Adrenal gland (tissue), 12 donors: ENCODE measurements around the gene HMCN2. TPM values are rescaled to one million over a fixed set of nuclear protein-coding genes. Genes with fewer than 3 reads are reported as not detected.

ENCODE experiments used
- DNase-seq, 7 donors: peaks; one replicate each; pipeline ENCODE4 v3.0.0-alpha.2; 2019 to 2020
- H3K27ac ChIP-seq, 5 donors: fragments of 200-600 bp; sonication (generic) in 4 of 5; 1 replicate in 3 of 5; 2 replicates in 2 of 5; pipeline versions ENCODE4 v1.5.1 to v1.8.0; 2016 to 2020; ENCODE audit warnings: mild to moderate bottlenecking in 1 of 5
- H3K27me3 ChIP-seq: fragments of 200-600 bp; 2 replicates; pipeline ENCODE4 v1.8.0; 2021
- H3K36me3 ChIP-seq, 2 donors: fragments of 200-600 bp; replicated peaks in 1 of 2; 1 replicate in 1 of 2; 2 replicates in 1 of 2; pipeline versions ENCODE4 v1.5.1 to v1.8.0; 2018 to 2022
- H3K4me1 ChIP-seq, 2 donors: fragments of 200-600 bp; replicated peaks in 1 of 2; 1 replicate in 1 of 2; 2 replicates in 1 of 2; pipeline versions ENCODE4 v1.5.1 to v1.8.0; 2018 to 2021
- H3K4me3 ChIP-seq, 4 donors: fragments of 200-600 bp; sonication (generic) in 3 of 4; one replicate each; pipeline ENCODE4 v1.5.1; 2016 to 2018
- H3K9me3 ChIP-seq, 3 donors: fragments of 200-600 bp; sonication (generic) in 1 of 3; replicated peaks in 1 of 3; 1 replicate in 2 of 3; 2 replicates in 1 of 3; pipeline versions ENCODE4 v1.5.1 to v1.8.0; 2016 to 2021
- CTCF ChIP-seq, 6 experiments: fragments of 450-650 bp in 4 of 6; fragments of 200-600 bp in 2 of 6; sonication (generic) in 1 of 6; IDR thresholded peaks; 1 replicate in 5 of 6; 2 replicates in 1 of 6; pipeline versions ENCODE4 v1.5.1 to v1.8.0; 2016 to 2021; ENCODE audit warnings: antibody characterized with exemption in 6 of 6, mild to moderate bottlenecking in 2 of 6, moderate library complexity in 1 of 6
- POLR2A ChIP-seq, 2 donors: fragments of 450-650 bp; IDR thresholded peaks; one replicate each; pipeline ENCODE4 v1.6.1; 2017; ENCODE audit warnings: antibody characterized with exemption in 2 of 2, mild to moderate bottlenecking in 2 of 2, moderate library complexity in 1 of 2
- WGBS, 4 donors: extraction: QIAGEN DNeasy Blood & Tissue Kit in 2 of 4; methylation state at CpG; one replicate each; pipeline versions ENCODE4 v1.1.5 to v1.1.7; 2013 to 2017; 5-methylcytosine and 5-hydroxymethylcytosine counted together
- intact Hi-C, 2 donors: fragments of 100-400 bp; cut with DNase I; formaldehyde crosslinking; loops; one replicate each; pipeline versions ENCODE4 v1.14.1 to v1.15.0; 2022 to 2023
- polyA plus RNA-seq, 3 donors: library from polyadenylated mRNA; stranded (reverse); fragments of 200-250 nt in 2 of 3; fragments of 350-450 nt in 1 of 3; fragmentation: Illumina TruSeq in 1 of 3; extraction: RNeasy Lipid Tissue Mini Kit (QIAGEN cat#74804) in 1 of 3; gene quantifications; one replicate each; pipeline ENCODE4 v1.2.3, GENCODE V29; 2013 to 2014
- small RNA-seq, 2 donors: library from RNA; depleted of rRNA; stranded (forward); fragments of <200 nt; gene quantifications; one replicate each; pipeline ENCODE3, GENCODE V24; 2016
- total RNA-seq, 9 donors: library from RNA; depleted of rRNA in 4 of 9; stranded (reverse); fragments of >200 nt in 4 of 9; fragments of 120-200 nt in 1 of 9; fragmentation: NEBNext Ultra II Directional in 1 of 9; extraction: Animal tissue kit (Norgen Biotek cat#: 25700) in 1 of 9; gene quantifications; one replicate each; pipeline versions ENCODE4 v1.1.0 to v1.2.4, GENCODE V29; 2013 to 2023
- donor health status: healthy with polysubstance abuse.
- donor health status: Bipolar disorder and iron deficiency.
- donor health status: DM: yes; HTN: yes; CAD: no.
- donor health status: DM: no; HTN: no; CAD: no.
- donor health status: DM: no; HTN: no; CAD: no.
- donor health status: DM: yes; HTN: yes; CAD: no.

The HMCN2 gene
- total and polyA plus RNA-seq, 12 donors = 0.05 to 25.8 (median 0.42) TPM; not detected in 1

DNA sequence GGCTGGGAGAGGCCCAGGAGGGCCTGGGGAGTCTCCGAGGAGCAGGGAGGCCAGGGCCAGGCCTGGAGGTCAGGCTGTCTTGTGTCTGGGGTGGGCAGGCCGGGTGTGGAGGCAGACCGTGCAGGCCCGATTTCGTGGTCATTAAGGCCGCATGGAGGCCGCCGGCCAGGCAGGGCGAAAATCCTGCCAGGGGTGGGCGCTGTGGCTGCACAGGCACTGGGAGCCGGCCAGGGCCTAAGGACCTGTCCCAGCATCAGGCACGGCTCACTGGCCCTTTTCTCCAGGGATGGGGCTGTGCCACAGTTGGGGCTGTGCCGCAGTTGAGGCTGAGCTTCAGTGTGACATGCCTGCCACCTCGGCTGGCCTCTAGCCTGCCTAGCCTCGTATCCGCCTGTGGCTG is 215.1 kb downstream of the HMCN2 start:
- no peaks in the 10 kb centered on the region for H3K4me1 ChIP-seq
- no peaks in the 10 kb centered on the region for H3K36me3 ChIP-seq
- no peaks in the 10 kb centered on the region for H3K27me3 ChIP-seq
- H3K4me3 ChIP-seq = no peak overlapping the region
- no peak for DNase-seq
- TF ChIP-seq POLR2A (IDR thresholded peaks at IDR 0.05) = no peak
- H3K27ac ChIP-seq = no peak overlapping the region
- no peaks in the 10 kb centered on the region for H3K9me3 ChIP-seq
- 85 to 91% (median 87%) methylated on average over 8 to 16 of the region's 16 CpGs for WGBS, 4 donors
- intact Hi-C loops = no loop called here

- intact Hi-C loops = no loop called here
- Histone ChIP-seq H3K27ac (no peak overlapping the region), H3K27me3 (no peaks in the 10 kb centered on the region), H3K4me1 (no peaks in the 10 kb centered on the region), H3K36me3 (no peaks in the 10 kb centered on the region), H3K9me3 (no peaks in the 10 kb centered on the region), H3K4me3 (no peak overlapping the region)
- no peak for TF ChIP-seq POLR2A (IDR thresholded peaks at IDR 0.05)
- WGBS, 4 donors = 76 to 85% (median 79%) methylated on average over 5 of the region's 5 CpGs
- DNase-seq = no peak
These were observed 216.9 kb downstream of the HMCN2 start for GRCh38 chr9:130482463-130482862.

- Histone ChIP-seq H3K9me3 (no peaks in the 10 kb centered on the region), H3K27me3 (no peaks in the 10 kb centered on the region), H3K36me3 (no peaks in the 10 kb centered on the region), H3K4me1 (no peaks in the 10 kb centered on the region), H3K4me3 (no peak overlapping the region), H3K27ac (no peak overlapping the region)
- TF ChIP-seq POLR2A (IDR thresholded peaks at IDR 0.05) = no peak
- TF ChIP-seq CTCF (IDR thresholded peaks at IDR 0.05) = no peak
- WGBS, 4 donors = 59 to 71% (median 66%) methylated on average over 16 of the region's 16 CpGs
- no peak for DNase-seq
- intact Hi-C loops = no loop called here
These were observed 217.9 kb downstream of the HMCN2 start for GRCh38 chr9:130483371-130483971.

Small RNAs within 50 kb of the gene (small RNA-seq; reads per million reads assigned to genes)
- gene RN7SL665P = 0 reads per million in 2 donors

Other genes starting within 250 kb of the HMCN2 start
- 10 to 100 TPM; 22.6 to 40.4 (median 24.3) TPM for gene FNBP1, start 222.6 kb upstream of the HMCN2 start, total RNA-seq
- gene FNBP1, start 222.6 kb upstream of the HMCN2 start, polyA plus RNA-seq = 10 to 100 TPM; 15.3 to 26.2 (median 19.9) TPM
- gene GPR107, start 211.9 kb upstream of the HMCN2 start, total RNA-seq = 10 to 100 TPM; 19.4 to 45.9 (median 31.7) TPM
- gene GPR107, start 211.9 kb upstream of the HMCN2 start, polyA plus RNA-seq = 10 to 100 TPM in 2 of 3 donors, 1 to 10 TPM in 1; 8.9 to 34.0 (median 11.9) TPM
- gene NCS1, start 93.4 kb upstream of the HMCN2 start, total RNA-seq = 10 to 100 TPM in 8 of 9 donors, 1 to 10 TPM in 1; 4.0 to 87.6 (median 38.9) TPM
- 10 to 100 TPM; 18.5 to 33.8 (median 21.8) TPM for gene NCS1, start 93.4 kb upstream of the HMCN2 start, polyA plus RNA-seq
- gene ASS1, start 179.2 kb downstream of the HMCN2 start, total RNA-seq = 100 to 1,000 TPM in 8 of 9 donors, 10 to 100 TPM in 1; 11.3 to 357 (median 207) TPM
- 100 to 1,000 TPM; 122 to 438 (median 433) TPM for gene ASS1, start 179.2 kb downstream of the HMCN2 start, polyA plus RNA-seq